HG03064 (cell line): ENCODE data around the gene NLRC4.
"Not testable (repeated sequence)": the region's sequence is repeated elsewhere in the genome, so short reads cannot be mapped to it uniquely, and the experiment has no call there.

Experiments used
- ATAC-seq: cut with Tn5 transposase; IDR thresholded peaks from one replicate; pipeline ENCODE4 v1.9.1; 2021; ENCODE audit warnings: low read depth; ENCODE audit not compliant: unreplicated experiment

The NLRC4 gene

GRCh38 chr2:32246911-32247310, 17.8 kb downstream of the NLRC4 start:
- no peak for ATAC-seq

GRCh38 chr2:32242331-32242730, 22.4 kb downstream of the NLRC4 start:
- no peak for ATAC-seq

- no peak for ATAC-seq
These were observed 26.7 kb downstream of the NLRC4 start for GRCh38 chr2:32237996-32238395.

- no peak for ATAC-seq
These were observed 27.2 kb downstream of the NLRC4 start for GRCh38 chr2:32237488-32237887.

GRCh38 chr2:32235315-32235714, 29.4 kb downstream of the NLRC4 start:
- ATAC-seq, result no peak

GRCh38 chr2:32231959-32232358, 32.7 kb downstream of the NLRC4 start:
- no peak for ATAC-seq

- no peak for ATAC-seq
These were observed 35.1 kb downstream of the NLRC4 start for GRCh38 chr2:32229635-32230034.

- no peak for ATAC-seq
These were observed 36.5 kb downstream of the NLRC4 start for GRCh38 chr2:32228181-32228580.

- ATAC-seq, result no peak
These were observed 37.2 kb downstream of the NLRC4 start for GRCh38 chr2:32227492-32227891.

- no peak for ATAC-seq
These were observed 41.7 kb downstream of the NLRC4 start for GRCh38 chr2:32222966-32223365.

- ATAC-seq, result no peak
These were observed 44.2 kb downstream of the NLRC4 start for GRCh38 chr2:32220445-32220844.

GRCh38 chr2:32212295-32212694, 52.4 kb downstream of the NLRC4 start:
- no peak for ATAC-seq

- no peak for ATAC-seq
These were observed 53.8 kb downstream of the NLRC4 start for GRCh38 chr2:32210767-32211408.

GRCh38 chr2:32203428-32203827, 61.3 kb downstream of the NLRC4 start:
- not testable (repeated sequence) for ATAC-seq

- ATAC-seq, result no peak
These were observed 63.9 kb downstream of the NLRC4 start for GRCh38 chr2:32200814-32201213.

GRCh38 chr2:32192418-32192817, 72.3 kb downstream of the NLRC4 start:
- ATAC-seq, result no peak

- ATAC-seq, result no peak
These were observed 75.7 kb downstream of the NLRC4 start for GRCh38 chr2:32189011-32189410.

- ATAC-seq, result no peak
These were observed 82.0 kb downstream of the NLRC4 start for GRCh38 chr2:32182667-32183066.
